ENCODE data around the gene CHST1.

CHST1 gene

GRCh38 chr11:45609337-45609736 lies 56.1 kb downstream of the CHST1 start:
- no peak for TF ChIP-seq CTCF (IDR thresholded peaks at IDR 0.05; ENCODE audit: low read depth, low read length, missing control alignments)
- Histone ChIP-seq H3K27me3 (replicated peaks) (no peaks in the 10 kb centered on the region), H3K4me3 (ENCODE audit: low read depth, low read length) (no peak overlapping the region), H3K27ac (no peak overlapping the region), H3K36me3 (replicated peaks) (no peaks in the 10 kb centered on the region)
- DNase-seq: no peak
- in situ Hi-C loops (cut with HindIII; ENCODE audit: low pct_ligation_motif_present, low sequenced_read_pairs): no loop called here

GRCh38 chr11:45607995-45608394 lies 57.4 kb downstream of the CHST1 start:
- Histone ChIP-seq H3K36me3 (replicated peaks) (no peaks in the 10 kb centered on the region), H3K4me3 (ENCODE audit: low read depth, low read length) (no peak overlapping the region), H3K27me3 (replicated peaks) (no peaks in the 10 kb centered on the region), H3K27ac (no peak overlapping the region)
- in situ Hi-C loops (cut with HindIII; ENCODE audit: low pct_ligation_motif_present, low sequenced_read_pairs): no loop called here
- DNase-seq: no peak
- TF ChIP-seq CTCF (IDR thresholded peaks at IDR 0.05; ENCODE audit: low read depth, low read length, missing control alignments): no peak

- no peak for TF ChIP-seq CTCF (IDR thresholded peaks at IDR 0.05; ENCODE audit: low read depth, low read length, missing control alignments)
- H3K4me3 ChIP-seq (ENCODE audit: low read depth, low read length): no peak overlapping the region
- in situ Hi-C loops (cut with HindIII; ENCODE audit: low pct_ligation_motif_present, low sequenced_read_pairs): no loop called here
- H3K27me3 ChIP-seq (replicated peaks): peaks cover 3% of the 10 kb centered on the region
- no peaks in the 10 kb centered on the region for H3K36me3 ChIP-seq (replicated peaks)
- DNase-seq: no peak
- H3K27ac ChIP-seq: no peak overlapping the region
Observed at GRCh38 chr11:45606514-45607281, 58.7 kb downstream of the CHST1 start.

- Histone ChIP-seq H3K36me3 (replicated peaks) (no peaks in the 10 kb centered on the region), H3K4me3 (ENCODE audit: low read depth, low read length) (no peak overlapping the region), H3K27ac (no peak overlapping the region), H3K27me3 (replicated peaks) (peaks cover 3% of the 10 kb centered on the region)
- in situ Hi-C loops (cut with HindIII; ENCODE audit: low pct_ligation_motif_present, low sequenced_read_pairs): no loop called here
- no peak for DNase-seq
- TF ChIP-seq CTCF (IDR thresholded peaks at IDR 0.05; ENCODE audit: low read depth, low read length, missing control alignments): no peak
Observed at GRCh38 chr11:45605051-45605450, 60.4 kb downstream of the CHST1 start.

GRCh38 chr11:45603946-45604682 lies 61.3 kb downstream of the CHST1 start:
- Histone ChIP-seq H3K4me3 (ENCODE audit: low read depth, low read length) (no peak overlapping the region), H3K27me3 (replicated peaks) (peaks cover 3% of the 10 kb centered on the region), H3K27ac (no peak overlapping the region), H3K36me3 (replicated peaks) (no peaks in the 10 kb centered on the region)
- DNase-seq: no peak
- TF ChIP-seq CTCF (IDR thresholded peaks at IDR 0.05; ENCODE audit: low read depth, low read length, missing control alignments): no peak
- in situ Hi-C loops (cut with HindIII; ENCODE audit: low pct_ligation_motif_present, low sequenced_read_pairs): no loop called here
